HepG2 (cell line): ENCODE measurements around the gene METAP1D. TPM values are rescaled to one million over a fixed set of nuclear protein-coding genes. Genes with fewer than 3 reads are reported as not detected.

Experiments
- ATF2 ChIP-seq: sonication (generic); formaldehyde crosslinking; IDR thresholded peaks from 2 replicates; pipeline ENCODE4 v1.4.0; 2020; ENCODE audit warnings: missing genetic modification reagents
- FOXO4 ChIP-seq: sonication (generic); formaldehyde crosslinking; conservative IDR thresholded peaks from 2 replicates; pipeline ENCODE4 v1.8.1; 2023; ENCODE audit warnings: missing genetic modification reagents
- MEF2D ChIP-seq: sonication (generic); formaldehyde crosslinking; IDR thresholded peaks from 2 replicates; pipeline ENCODE4 v1.5.1; 2020; ENCODE audit warnings: mild to moderate bottlenecking, missing genetic modification reagents
- MEIS1 ChIP-seq: sonication (generic); formaldehyde crosslinking; IDR thresholded peaks from 2 replicates; pipeline ENCODE4 v1.9.0; 2021; ENCODE audit warnings: mild to moderate bottlenecking, missing genetic modification reagents, moderate library complexity, borderline replicate concordance
- NONO ChIP-seq, 2 experiments: fragments of 450-650 bp in 1 of 2; sonication (generic) in 1 of 2; formaldehyde crosslinking in 1 of 2; IDR thresholded peaks in 1 of 2; conservative IDR thresholded peaks in 1 of 2; 2 replicates each; pipeline versions ENCODE4 v1.6.1 to v1.8.0; 2017 to 2022; ENCODE audit warnings: mild to moderate bottlenecking in 1 of 2, missing genetic modification reagents in 1 of 2, moderate library complexity in 1 of 2
- PAXIP1 ChIP-seq: sonication (generic); formaldehyde crosslinking; conservative IDR thresholded peaks from 2 replicates; pipeline ENCODE4 v1.4.0; 2020; ENCODE audit warnings: mild to moderate bottlenecking, missing genetic modification reagents, moderate library complexity
- POLR2A ChIP-seq, 2 experiments: IDR thresholded peaks; 2 replicates each; pipeline ENCODE4 v1.6.1; 2011; ENCODE audit warnings: low read depth in 2 of 2, low read length in 2 of 2, mild to moderate bottlenecking in 1 of 2, moderate library complexity in 1 of 2; ENCODE audit not compliant: insufficient read depth in 1 of 2
- RXRB ChIP-seq: IDR thresholded peaks from 2 replicates; pipeline ENCODE4 v1.6.1; 2016; ENCODE audit warnings: borderline replicate concordance, missing genetic modification reagents, missing compliant biosample characterization
- SKIL ChIP-seq: sonication (generic); formaldehyde crosslinking; IDR thresholded peaks from 2 replicates; pipeline ENCODE4 v1.8.0; 2022; ENCODE audit warnings: missing genetic modification reagents, mild to moderate bottlenecking, moderate library complexity, borderline replicate concordance
- THAP8 ChIP-seq: sonication (generic); formaldehyde crosslinking; IDR thresholded peaks from 2 replicates; pipeline ENCODE4 v1.5.1; 2020; ENCODE audit warnings: missing genetic modification reagents, mild to moderate bottlenecking, borderline replicate concordance
- YEATS2 ChIP-seq: sonication (generic); formaldehyde crosslinking; IDR thresholded peaks from 2 replicates; pipeline ENCODE4 v1.4.0; 2020; ENCODE audit warnings: missing genetic modification reagents, borderline replicate concordance
- ZGPAT ChIP-seq: IDR thresholded peaks from 2 replicates; pipeline ENCODE4 v1.6.1; 2016; ENCODE audit warnings: mild to moderate bottlenecking
- ZNF235 ChIP-seq: sonication (generic); formaldehyde crosslinking; IDR thresholded peaks from 2 replicates; pipeline ENCODE4 v1.8.1; 2023; ENCODE audit warnings: mild to moderate bottlenecking, missing genetic modification reagents, borderline replicate concordance
- ZNF256 ChIP-seq: sonication (generic); formaldehyde crosslinking; conservative IDR thresholded peaks from 2 replicates; pipeline ENCODE4 v1.4.0; 2020; ENCODE audit warnings: missing genetic modification reagents
- ZNF414 ChIP-seq: sonication (generic); formaldehyde crosslinking; IDR thresholded peaks from 2 replicates; pipeline ENCODE4 v1.5.0; 2020; ENCODE audit warnings: missing genetic modification reagents
- polyA plus RNA-seq, 8 experiments: library from polyadenylated mRNA; depleted of rRNA in 3 of 8; stranded (reverse) in 7 of 8; unstranded in 1 of 8; fragments of >200 nt; fragmentation: Illumina TruSeq in 4 of 8; extraction: Trizol in 4 of 8; gene quantifications; 2 replicates each; pipeline versions ENCODE4 v1.2.1 to v1.2.3, GENCODE V29; 2011 to 2016; ENCODE audit warnings: low read depth in 4 of 8, missing spikeins in 1 of 8, mixed read lengths in 1 of 8; ENCODE audit not compliant: insufficient read depth in 1 of 8
- total RNA-seq, 5 experiments: library from RNA; depleted of rRNA; stranded (reverse); fragments of >200 nt; fragmentation: Illumina TruSeq; extraction: Trizol; gene quantifications; 2 replicates each; pipeline ENCODE4 v1.2.3, GENCODE V29; 2016; ENCODE audit warnings: low read depth in 1 of 5

Gene METAP1D
- total and polyA plus RNA-seq, 2 of the 13 experiments (the other 11 are each of a cell fraction or from before 2014, with no cell fraction given), result 14.7 to 21.6 TPM

- TF ChIP-seq ATF2 (CRISPR knock-in tag) (0 out of 2 replicates have a peak, but pooled peaks have one; percentile 56), ZNF256 (0 out of 2 replicates have a peak, but pooled peaks have one; percentile 18), RXRB (CRISPR knock-in tag) (no peak), YEATS2 (CRISPR knock-in tag) (0 out of 2 replicates have a peak, but pooled peaks have one; percentile 17), POLR2A (IDR thresholded peaks at IDR 0.05; ENCODE audit: insufficient read depth in 1 of 2, low read depth in 2 of 2, low read length in 2 of 2) (0 out of 4 replicates have a peak, but pooled peaks of 1 of the 2 experiments have one; percentile 12), ZNF235 (CRISPR knock-in tag) (0 out of 2 replicates have a peak, but pooled peaks have one; percentile 3), THAP8 (CRISPR knock-in tag) (no peak), MEF2D (CRISPR knock-in tag) (no peak), PAXIP1 (CRISPR knock-in tag) (peak; percentile 6; the same call in 1 of the 2 replicates), ZGPAT (no peak), NONO (IDR thresholded peaks at IDR 0.05) (no peak), NONO (CRISPR knock-in tag; conservative IDR thresholded peaks at IDR 0.05) (no peak), MEIS1 (CRISPR knock-in tag) (no peak), SKIL (CRISPR knock-in tag) (0 out of 2 replicates have a peak, but pooled peaks have one; percentile 35), ZNF414 (CRISPR knock-in tag) (0 out of 2 replicates have a peak, but pooled peaks have one; percentile 34), FOXO4 (0 out of 2 replicates have a peak, but pooled peaks have one; percentile 72)
These were observed 85.9 kb downstream of the METAP1D start, which contains the start of gene DLX1 (continued) for GRCh38 chr2:172085460-172086159.
